Measurements from ENCODE around the gene APOBEC3B.
A peak's percentile ranks its signal among the peaks of the same experiment; 100 is the strongest.
"Not testable (repeated sequence)": the region's sequence is repeated elsewhere in the genome, so short reads cannot be mapped to it uniquely, and the experiment has no call there.

Gene APOBEC3B

GRCh38 chr22:39024519-39025308, 42.6 kb downstream of the APOBEC3B start:
- H3K27ac ChIP-seq, result no peak overlapping the region
- DNase-seq (ENCODE audit: low read depth, low spot score), result no peak

- H3K27ac ChIP-seq, result no peak overlapping the region
- DNase-seq (ENCODE audit: low read depth, low spot score), result no peak
Measured at GRCh38 chr22:39026509-39027150, 44.5 kb downstream of the APOBEC3B start.

GRCh38 chr22:39027717-39028116, 45.6 kb downstream of the APOBEC3B start:
- no peak overlapping the region for H3K27ac ChIP-seq
- no peak for DNase-seq (ENCODE audit: low read depth, low spot score)

- H3K27ac ChIP-seq, result no peak overlapping the region
- DNase-seq (ENCODE audit: low read depth, low spot score), result no peak
Measured at GRCh38 chr22:39028281-39028680, 46.1 kb downstream of the APOBEC3B start.

- DNase-seq (ENCODE audit: low read depth, low spot score), result no peak
- no peak overlapping the region for H3K27ac ChIP-seq
Measured at GRCh38 chr22:39029227-39029626, 47.1 kb downstream of the APOBEC3B start.

- DNase-seq (ENCODE audit: low read depth, low spot score), result no peak
- H3K27ac ChIP-seq, result no peak overlapping the region
Measured at GRCh38 chr22:39030705-39031104, 48.6 kb downstream of the APOBEC3B start.

GRCh38 chr22:39031434-39032295, 49.5 kb downstream of the APOBEC3B start:
- DNase-seq (ENCODE audit: low read depth, low spot score); H3K27ac ChIP-seq: not testable (repeated sequence)

- not testable (repeated sequence) for DNase-seq (ENCODE audit: low read depth, low spot score); H3K27ac ChIP-seq
Measured at GRCh38 chr22:39037071-39037470, 54.9 kb downstream of the APOBEC3B start.

GRCh38 chr22:39039306-39040126, 57.4 kb downstream of the APOBEC3B start:
- no peak for DNase-seq (ENCODE audit: low read depth, low spot score)
- H3K27ac ChIP-seq, result no peak overlapping the region

GRCh38 chr22:39040155-39040537, 58.0 kb downstream of the APOBEC3B start:
- not testable (repeated sequence) for DNase-seq (ENCODE audit: low read depth, low spot score); H3K27ac ChIP-seq

GRCh38 chr22:39040538-39041296, 58.6 kb downstream of the APOBEC3B start, which contains the start of gene APOBEC3F:
TSS of gene APOBEC3F (plus strand) at chr22:39040864. CDS start at chr22:39040961, 97 bp downstream.
- peak within 1 kb of the TSS; percentile 57 for H3K27ac ChIP-seq
- not testable (repeated sequence) for DNase-seq (ENCODE audit: low read depth, low spot score)

- no peak overlapping the region for H3K27ac ChIP-seq
- DNase-seq (ENCODE audit: low read depth, low spot score), result no peak
Measured at GRCh38 chr22:39041908-39042307, 59.8 kb downstream of the APOBEC3B start.

Measured in epithelial cell of prostate (primary cell).